A549 (cell line): ENCODE measurements around the gene PIEZO2. TPM values are rescaled to one million over a fixed set of nuclear protein-coding genes. Genes with fewer than 3 reads are reported as not detected.

ENCODE experiments used
- ATAC-seq, 2 experiments: fragments of 200-7000 bp in 1 of 2; fragments of >200 bp in 1 of 2; cut with Nextera tagmentation in 1 of 2; cut with Tn5 transposase in 1 of 2; 3 replicates each; pipeline versions ENCODE4 v1.8.0 to v1.9.1; 2018 to 2020; ENCODE audit warnings: mild to moderate bottlenecking in 1 of 2, moderate library complexity in 1 of 2
- CTCF ChIA-PET: fragments of 300-600 bp; sonication (Branson Sonifier 250); formaldehyde crosslinking; extraction: SDS; loops from one replicate; lab custom pipeline; 2021; ENCODE audit warnings: antibody characterized with exemption, inconsistent platforms; lab: Yijun Ruan, JAX
- POLR2A ChIA-PET: fragments of 350-600 bp; formaldehyde crosslinking; extraction: SDS; loops from one replicate; lab custom pipeline; 2021; ENCODE audit warnings: antibody characterized with exemption, inconsistent platforms; lab: Yijun Ruan, JAX
- DNase-seq, 2 experiments: peaks; one replicate each; pipeline versions ENCODE4 v3.0.0 to v3.0.0-alpha.2; 2011 to 2016; ENCODE audit warnings: low read depth in 1 of 2, low spot score in 1 of 2
- FAIRE-seq: peaks from 2 replicates; lab custom pipeline; 2011; peaks lifted over from hg19 to GRCh38; lab: Jason Lieb, UNC
- H3K27ac ChIP-seq, 2 experiments: fragments of >200 bp; sonication (Bioruptor Twin); formaldehyde crosslinking; 3 replicates each; pipeline ENCODE4 v1.5.1; 2016 to 2017
- H3K4me1 ChIP-seq: fragments of >200 bp; sonication (Bioruptor Twin); formaldehyde crosslinking; 3 replicates; pipeline ENCODE4 v1.6.1; 2016
- H3K4me2 ChIP-seq: fragments of >200 bp; sonication (Bioruptor Twin); formaldehyde crosslinking; 3 replicates; pipeline ENCODE4 v1.6.1; 2016
- H3K4me3 ChIP-seq: fragments of >200 bp; sonication (Bioruptor Twin); formaldehyde crosslinking; 3 replicates; pipeline ENCODE4 v1.5.1; 2016
- H3K9me3 ChIP-seq: fragments of >200 bp; sonication (Bioruptor Twin); formaldehyde crosslinking; 3 replicates; pipeline ENCODE4 v1.6.1; 2016
- CHD2 ChIP-seq: fragments of 150-350 bp; IDR thresholded peaks from 2 replicates; pipeline ENCODE4 v1.6.1; 2014; ENCODE audit warnings: low read length; ENCODE audit not compliant: partially characterized antibody
- EHF ChIP-seq: fragments of 250-450 bp; sonication (Bioruptor Pico); IDR thresholded peaks from 2 replicates; pipeline ENCODE4 v1.5.0; 2020; ENCODE audit warnings: mild to moderate bottlenecking
- EHMT2 ChIP-seq: fragments of 200-600 bp; sonication (generic); IDR thresholded peaks from 2 replicates; pipeline ENCODE4 v1.6.1; 2016; ENCODE audit warnings: antibody characterized with exemption, low read depth, mild to moderate bottlenecking, moderate library complexity
- EP300 ChIP-seq, 2 experiments: fragments of >200 bp; sonication (Bioruptor Twin); formaldehyde crosslinking; IDR thresholded peaks; 2 replicates in 1 of 2; 3 replicates in 1 of 2; pipeline ENCODE4 v1.6.1; 2016 to 2017
- FOSL2 ChIP-seq, 2 experiments: fragments of 450-650 bp in 1 of 2; fragments of >200 bp in 1 of 2; sonication (Bioruptor Twin) in 1 of 2; formaldehyde crosslinking; IDR thresholded peaks; 2 replicates each; pipeline versions ENCODE4 v1.5.0 to v1.6.1; 2016 to 2020; ENCODE audit warnings: mild to moderate bottlenecking in 1 of 2, moderate library complexity in 1 of 2
- GATA3 ChIP-seq: IDR thresholded peaks from 2 replicates; pipeline ENCODE4 v1.6.1; 2012; ENCODE audit warnings: borderline replicate concordance
- HDAC2 ChIP-seq: fragments of 200-600 bp; sonication (generic); IDR thresholded peaks from 2 replicates; pipeline ENCODE4 v1.6.1; 2016
- HEYL ChIP-seq: fragments of 250-450 bp; sonication (Bioruptor Pico); IDR thresholded peaks from 2 replicates; pipeline ENCODE4 v1.8.0; 2021; ENCODE audit warnings: mild to moderate bottlenecking, moderate library complexity
- HMGXB4 ChIP-seq: fragments of 250-450 bp; sonication (Bioruptor Pico); IDR thresholded peaks from 2 replicates; pipeline ENCODE4 v1.5.0; 2021; ENCODE audit warnings: mild to moderate bottlenecking, moderate library complexity, borderline replicate concordance
- JUN ChIP-seq, 2 experiments: fragments of >200 bp; sonication (Bioruptor Twin); formaldehyde crosslinking; IDR thresholded peaks; 2 replicates in 1 of 2; 3 replicates in 1 of 2; pipeline ENCODE4 v1.6.1; 2016 to 2017
- JUNB ChIP-seq: fragments of >200 bp; sonication (Bioruptor Twin); formaldehyde crosslinking; IDR thresholded peaks from 2 replicates; pipeline ENCODE4 v1.6.1; 2016
- KDM1A ChIP-seq: fragments of 200-600 bp; sonication (generic); IDR thresholded peaks from 2 replicates; pipeline ENCODE4 v1.6.1; 2016; ENCODE audit warnings: low read depth, mild to moderate bottlenecking
- KDM5A ChIP-seq: fragments of 200-600 bp; sonication (generic); IDR thresholded peaks from 2 replicates; pipeline ENCODE4 v1.6.1; 2016; ENCODE audit warnings: antibody characterized with exemption, mild to moderate bottlenecking
- MAFK ChIP-seq: fragments of 450-650 bp; IDR thresholded peaks from 2 replicates; pipeline ENCODE4 v1.6.1; 2014; ENCODE audit not compliant: partially characterized antibody
- MAZ ChIP-seq: fragments of 150-350 bp; IDR thresholded peaks from 2 replicates; pipeline ENCODE4 v1.6.1; 2014; ENCODE audit warnings: antibody characterized with exemption, low read depth, low read length, borderline replicate concordance
- NFE2L2 ChIP-seq: fragments of 150-350 bp; conservative IDR thresholded peaks from 2 replicates; pipeline ENCODE4 v1.6.1; 2014; ENCODE audit warnings: low read length
- NPAS2 ChIP-seq: fragments of 250-450 bp; sonication (Bioruptor Pico); IDR thresholded peaks from 2 replicates; pipeline ENCODE4 v1.8.0; 2022; ENCODE audit warnings: mild to moderate bottlenecking, moderate library complexity, borderline replicate concordance
- POLR2A ChIP-seq: IDR thresholded peaks from 2 replicates; pipeline ENCODE4 v1.6.1; 2012; ENCODE audit warnings: mild to moderate bottlenecking, low read length
- RAD21 ChIP-seq, 2 experiments: fragments of >200 bp in 1 of 2; sonication (Bioruptor Twin) in 1 of 2; formaldehyde crosslinking in 1 of 2; IDR thresholded peaks in 1 of 2; conservative IDR thresholded peaks in 1 of 2; 2 replicates in 1 of 2; 3 replicates in 1 of 2; pipeline ENCODE4 v1.6.1; 2012 to 2018; ENCODE audit warnings: inconsistent platforms in 1 of 2
- SREBF2 ChIP-seq: fragments of 450-650 bp; IDR thresholded peaks from 2 replicates; pipeline ENCODE4 v1.6.1; 2014; ENCODE audit warnings: mild to moderate bottlenecking, moderate library complexity
- ZC3H11A ChIP-seq: fragments of 450-650 bp; IDR thresholded peaks from 2 replicates; pipeline ENCODE4 v1.6.1; 2014; ENCODE audit warnings: antibody characterized with exemption, mild to moderate bottlenecking
- ZSCAN20 ChIP-seq: fragments of 250-450 bp; sonication (Bioruptor Pico); IDR thresholded peaks from 2 replicates; pipeline ENCODE4 v1.8.0; 2022; ENCODE audit warnings: mild to moderate bottlenecking, moderate library complexity
- WGBS: methylation state at CpG from one replicate; pipeline ENCODE4 v1.1.6; 2017; ENCODE audit errors: missing lambda C conversion rate; 5-methylcytosine and 5-hydroxymethylcytosine counted together
- polyA plus RNA-seq, 4 experiments: library from polyadenylated mRNA; depleted of rRNA in 3 of 4; stranded (reverse); fragments of >200 nt; fragmentation: RNase III in 1 of 4; extraction: RNeasy Plus Mini Kit Qiagen cat#74134 plus additional on column Dnase treatment in 1 of 4; gene quantifications; 2 replicates in 3 of 4; 3 replicates in 1 of 4; pipeline ENCODE4 v1.2.3, GENCODE V29; 2011 to 2017
- TF ChIP-seq, protein P1 (sequence below): fragments of 250-450 bp; sonication (Bioruptor Pico); IDR thresholded peaks from 2 replicates; pipeline ENCODE4 v1.5.0; 2020; ENCODE audit warnings: low read depth, mild to moderate bottlenecking, moderate library complexity
- TF ChIP-seq, protein P2 (sequence below): fragments of >200 bp; sonication (Bioruptor Twin); formaldehyde crosslinking; IDR thresholded peaks from 3 replicates; pipeline ENCODE4 v1.6.1; 2016
- TF ChIP-seq, protein P3 (sequence below): fragments of 200-600 bp; sonication (generic); IDR thresholded peaks from 2 replicates; pipeline ENCODE4 v1.6.1; 2016; ENCODE audit warnings: antibody characterized with exemption, mild to moderate bottlenecking, moderate library complexity
- TF ChIP-seq, protein P4 (sequence below): fragments of >200 bp; sonication (Bioruptor Twin); formaldehyde crosslinking; IDR thresholded peaks from 3 replicates; pipeline ENCODE4 v1.5.1; 2016

Gene PIEZO2
- polyA plus RNA-seq, 2 of the 4 experiments (the other 2 are of a cell fraction), result 0.80 to 1.6 TPM

GRCh38 chr18:10863026-10863425 lies 286.3 kb downstream of the PIEZO2 start:
- Histone ChIP-seq H3K4me2 (no peak overlapping the region), H3K27ac (no peak overlapping the region), H3K9me3 (no peaks in the 10 kb centered on the region), H3K4me3 (no peak overlapping the region), H3K4me1 (no peaks in the 10 kb centered on the region)
- TF ChIP-seq MAZ (no peak), GATA3 (no peak), RAD21 (conservative IDR thresholded peaks at IDR 0.05 in 1 of 2, IDR thresholded peaks at IDR 0.05 in 1 of 2) (no peak)
- no peak for FAIRE-seq
- ATAC-seq, result no peak
- DNase-seq, result no peak
- WGBS, result 16% methylated on average over 2 of the region's 2 CpGs
- CTCF ChIA-PET, result interaction anchor here (0.6 to 1.5 kb wide), 2 partner anchors 12 to 185 kb away, joined by 3 read pairs; no protein-coding TSS in a partner anchor
- POLR2A ChIA-PET, result no interaction called here

DNA sequence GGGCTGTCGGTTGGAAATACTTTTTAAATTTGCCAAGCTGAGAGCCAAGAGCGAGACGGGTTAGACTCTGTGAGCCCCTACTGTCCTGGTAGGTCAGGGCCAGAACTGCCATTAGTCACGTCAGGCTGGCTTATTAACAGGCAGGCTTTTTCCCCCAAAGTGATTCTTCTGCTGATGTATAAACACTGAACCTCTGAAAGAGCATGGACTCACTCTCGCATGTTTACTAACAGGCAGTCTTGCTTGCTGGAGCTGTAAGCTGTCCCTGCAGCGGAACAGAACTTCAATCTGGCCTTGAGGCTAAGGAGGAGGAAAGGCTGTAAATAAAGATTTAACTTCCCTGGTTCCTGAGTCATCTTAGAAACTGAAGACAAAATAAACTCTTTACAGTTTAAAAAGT lies 288.4 kb downstream of the PIEZO2 start:
- 43% methylated on average over 6 of the region's 6 CpGs for WGBS
- ATAC-seq (no peak), FAIRE-seq (no peak), DNase-seq (no peak)
- Histone ChIP-seq H3K4me3 (no peak overlapping the region), H3K4me1 (no peaks in the 10 kb centered on the region), H3K27ac (no peak overlapping the region), H3K4me2 (no peak overlapping the region), H3K9me3 (no peaks in the 10 kb centered on the region)
- TF ChIP-seq RAD21 (conservative IDR thresholded peaks at IDR 0.05 in 1 of 2, IDR thresholded peaks at IDR 0.05 in 1 of 2), result no peak
- TF ChIP-seq, protein P1, sequence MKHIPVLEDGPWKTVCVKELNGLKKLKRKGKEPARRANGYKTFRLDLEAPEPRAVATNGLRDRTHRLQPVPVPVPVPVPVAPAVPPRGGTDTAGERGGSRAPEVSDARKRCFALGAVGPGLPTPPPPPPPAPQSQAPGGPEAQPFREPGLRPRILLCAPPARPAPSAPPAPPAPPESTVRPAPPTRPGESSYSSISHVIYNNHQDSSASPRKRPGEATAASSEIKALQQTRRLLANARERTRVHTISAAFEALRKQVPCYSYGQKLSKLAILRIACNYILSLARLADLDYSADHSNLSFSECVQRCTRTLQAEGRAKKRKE (CRISPR knock-in tag), result no peak
- no peak for TF ChIP-seq ZC3H11A
- TF ChIP-seq JUNB, result no peak
- TF ChIP-seq EHF (CRISPR knock-in tag), result no peak
- TF ChIP-seq HDAC2, result no peak
- no peak for TF ChIP-seq SREBF2
- no peak for TF ChIP-seq NPAS2 (CRISPR knock-in tag)
- TF ChIP-seq HEYL, result no peak
- no peak for TF ChIP-seq NFE2L2
- no peak for TF ChIP-seq KDM1A
- ChIA-PET POLR2A (no interaction called here), CTCF (interaction anchor here (1.2 kb wide), 1 partner anchor 262 kb away, joined by 3 read pairs; no protein-coding TSS in a partner anchor)

- Histone ChIP-seq H3K4me1 (no peaks in the 10 kb centered on the region), H3K4me2 (no peak overlapping the region), H3K9me3 (no peaks in the 10 kb centered on the region), H3K4me3 (no peak overlapping the region), H3K27ac (no peak overlapping the region)
- ChIA-PET CTCF (interaction anchor here (1.1 to 1.2 kb wide), 2 partner anchors 263 to 294 kb away, joined by 3 to 5 read pairs; no protein-coding TSS in a partner anchor), POLR2A (no interaction called here)
- ATAC-seq (no peak), DNase-seq (no peak), FAIRE-seq (no peak)
- WGBS, result 38% methylated on average over 4 of the region's 4 CpGs
- TF ChIP-seq RAD21 (conservative IDR thresholded peaks at IDR 0.05 in 1 of 2, IDR thresholded peaks at IDR 0.05 in 1 of 2) (no peak), EP300 (IDR thresholded peaks at IDR 0.05) (no peak), CHD2 (no peak), ZC3H11A (no peak), FOSL2 (IDR thresholded peaks at IDR 0.05) (no peak), FOSL2 (CRISPR knock-in tag; IDR thresholded peaks at IDR 0.05) (no peak), HMGXB4 (CRISPR knock-in tag) (no peak), POLR2A (no peak), KDM5A (no peak), JUN (IDR thresholded peaks at IDR 0.05) (no peak), EHMT2 (no peak), ZSCAN20 (CRISPR knock-in tag) (no peak), MAFK (no peak)
- TF ChIP-seq, protein P2, sequence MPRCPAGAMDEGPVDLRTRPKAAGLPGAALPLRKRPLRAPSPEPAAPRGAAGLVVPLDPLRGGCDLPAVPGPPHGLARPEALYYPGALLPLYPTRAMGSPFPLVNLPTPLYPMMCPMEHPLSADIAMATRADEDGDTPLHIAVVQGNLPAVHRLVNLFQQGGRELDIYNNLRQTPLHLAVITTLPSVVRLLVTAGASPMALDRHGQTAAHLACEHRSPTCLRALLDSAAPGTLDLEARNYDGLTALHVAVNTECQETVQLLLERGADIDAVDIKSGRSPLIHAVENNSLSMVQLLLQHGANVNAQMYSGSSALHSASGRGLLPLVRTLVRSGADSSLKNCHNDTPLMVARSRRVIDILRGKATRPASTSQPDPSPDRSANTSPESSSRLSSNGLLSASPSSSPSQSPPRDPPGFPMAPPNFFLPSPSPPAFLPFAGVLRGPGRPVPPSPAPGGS, result no peak
- TF ChIP-seq, protein P3, sequence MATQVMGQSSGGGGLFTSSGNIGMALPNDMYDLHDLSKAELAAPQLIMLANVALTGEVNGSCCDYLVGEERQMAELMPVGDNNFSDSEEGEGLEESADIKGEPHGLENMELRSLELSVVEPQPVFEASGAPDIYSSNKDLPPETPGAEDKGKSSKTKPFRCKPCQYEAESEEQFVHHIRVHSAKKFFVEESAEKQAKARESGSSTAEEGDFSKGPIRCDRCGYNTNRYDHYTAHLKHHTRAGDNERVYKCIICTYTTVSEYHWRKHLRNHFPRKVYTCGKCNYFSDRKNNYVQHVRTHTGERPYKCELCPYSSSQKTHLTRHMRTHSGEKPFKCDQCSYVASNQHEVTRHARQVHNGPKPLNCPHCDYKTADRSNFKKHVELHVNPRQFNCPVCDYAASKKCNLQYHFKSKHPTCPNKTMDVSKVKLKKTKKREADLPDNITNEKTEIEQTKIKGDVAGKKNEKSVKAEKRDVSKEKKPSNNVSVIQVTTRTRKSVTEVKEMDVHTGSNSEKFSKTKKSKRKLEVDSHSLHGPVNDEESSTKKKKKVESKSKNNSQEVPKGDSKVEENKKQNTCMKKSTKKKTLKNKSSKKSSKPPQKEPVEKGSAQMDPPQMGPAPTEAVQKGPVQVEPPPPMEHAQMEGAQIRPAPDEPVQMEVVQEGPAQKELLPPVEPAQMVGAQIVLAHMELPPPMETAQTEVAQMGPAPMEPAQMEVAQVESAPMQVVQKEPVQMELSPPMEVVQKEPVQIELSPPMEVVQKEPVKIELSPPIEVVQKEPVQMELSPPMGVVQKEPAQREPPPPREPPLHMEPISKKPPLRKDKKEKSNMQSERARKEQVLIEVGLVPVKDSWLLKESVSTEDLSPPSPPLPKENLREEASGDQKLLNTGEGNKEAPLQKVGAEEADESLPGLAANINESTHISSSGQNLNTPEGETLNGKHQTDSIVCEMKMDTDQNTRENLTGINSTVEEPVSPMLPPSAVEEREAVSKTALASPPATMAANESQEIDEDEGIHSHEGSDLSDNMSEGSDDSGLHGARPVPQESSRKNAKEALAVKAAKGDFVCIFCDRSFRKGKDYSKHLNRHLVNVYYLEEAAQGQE, result no peak
- TF ChIP-seq, protein P4, sequence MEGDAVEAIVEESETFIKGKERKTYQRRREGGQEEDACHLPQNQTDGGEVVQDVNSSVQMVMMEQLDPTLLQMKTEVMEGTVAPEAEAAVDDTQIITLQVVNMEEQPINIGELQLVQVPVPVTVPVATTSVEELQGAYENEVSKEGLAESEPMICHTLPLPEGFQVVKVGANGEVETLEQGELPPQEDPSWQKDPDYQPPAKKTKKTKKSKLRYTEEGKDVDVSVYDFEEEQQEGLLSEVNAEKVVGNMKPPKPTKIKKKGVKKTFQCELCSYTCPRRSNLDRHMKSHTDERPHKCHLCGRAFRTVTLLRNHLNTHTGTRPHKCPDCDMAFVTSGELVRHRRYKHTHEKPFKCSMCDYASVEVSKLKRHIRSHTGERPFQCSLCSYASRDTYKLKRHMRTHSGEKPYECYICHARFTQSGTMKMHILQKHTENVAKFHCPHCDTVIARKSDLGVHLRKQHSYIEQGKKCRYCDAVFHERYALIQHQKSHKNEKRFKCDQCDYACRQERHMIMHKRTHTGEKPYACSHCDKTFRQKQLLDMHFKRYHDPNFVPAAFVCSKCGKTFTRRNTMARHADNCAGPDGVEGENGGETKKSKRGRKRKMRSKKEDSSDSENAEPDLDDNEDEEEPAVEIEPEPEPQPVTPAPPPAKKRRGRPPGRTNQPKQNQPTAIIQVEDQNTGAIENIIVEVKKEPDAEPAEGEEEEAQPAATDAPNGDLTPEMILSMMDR, result no peak
Observed at GRCh38 chr18:10860382-10860781, 289.0 kb downstream of the PIEZO2 start.
